Activated T-helper 1 cell treated with anti-CD3 and anti-CD28 coated beads, Interleukin-2, amount 50 U/mL, for 16 hours (primary cell): ENCODE results near the gene LMTK3.
A peak's percentile ranks its signal among the peaks of the same experiment; 100 is the strongest.

ENCODE experiments used
- DNase-seq, 2 donors: peaks; one replicate each; pipeline ENCODE4 v3.0.0-alpha.2; 2020; ENCODE audit warnings: low read depth in 1 of 2, low spot score in 1 of 2

LMTK3 gene

DNA sequence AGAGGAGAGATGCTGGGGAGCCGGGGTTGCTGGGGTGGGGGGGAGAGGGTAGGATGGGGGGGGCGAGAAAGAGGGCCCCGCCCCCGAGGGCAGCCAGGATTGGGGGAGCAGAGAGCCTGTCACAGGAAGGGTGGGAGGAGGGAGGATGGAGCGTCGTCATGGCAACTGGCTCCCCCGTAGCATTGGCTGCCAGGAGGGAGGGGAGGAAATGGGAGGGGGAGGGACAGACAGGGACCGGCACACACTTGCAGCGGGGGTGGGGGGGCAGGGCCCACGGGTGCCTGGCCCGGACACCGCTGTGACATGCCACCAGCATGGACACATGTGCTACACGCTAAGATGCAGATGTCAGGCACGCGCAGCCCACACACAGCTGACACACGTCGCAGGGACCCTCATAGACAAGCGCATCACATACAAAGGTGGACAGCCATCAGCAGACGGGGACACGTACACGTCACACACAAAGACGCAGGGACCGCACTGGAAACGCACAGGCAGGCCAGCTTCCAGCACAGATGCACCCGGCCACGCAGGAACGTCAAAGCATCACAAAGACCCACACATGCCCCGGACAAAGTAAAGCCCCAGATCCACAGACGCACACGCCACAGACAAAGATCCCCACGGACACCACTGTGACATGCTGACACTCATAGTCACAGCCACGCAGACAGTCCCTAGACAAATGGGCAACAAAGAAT, at the start of gene LMTK3:
Gene LMTK3, minus strand, starts transcription at position 36 of the 704 bp plus-strand sequence. CDS start 259 bp downstream, outside the sequence.
- DNase-seq, result peak; percentile 61 to 70

DNA sequence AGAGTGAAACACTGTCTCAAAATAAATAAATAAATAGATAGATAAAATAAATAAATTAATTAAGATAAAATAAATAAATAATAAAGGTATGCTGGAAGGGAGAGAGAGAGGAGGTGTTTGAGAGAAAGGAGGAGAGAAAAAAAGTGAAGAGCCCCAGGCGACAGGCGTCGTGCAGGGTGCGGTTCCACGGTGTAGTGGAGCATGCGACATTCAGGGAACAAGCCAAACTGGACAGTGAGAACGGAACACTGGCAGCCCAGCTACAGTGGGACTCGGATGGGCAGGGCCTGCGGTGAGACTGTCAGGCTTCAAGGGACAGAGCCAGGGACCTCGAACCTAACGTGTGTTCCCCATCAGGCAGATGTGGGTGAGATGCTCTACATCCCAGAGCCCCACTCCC, 49.8 kb upstream of the LMTK3 start:
- DNase-seq, result no peak

- no peak for DNase-seq
These were observed 48.5 kb upstream of the LMTK3 start for GRCh38 chr19:48560095-48560530.

GRCh38 chr19:48558018-48558684, 46.5 kb upstream of the LMTK3 start:
- DNase-seq, result no peak

- no peak for DNase-seq
These were observed 45.2 kb upstream of the LMTK3 start for GRCh38 chr19:48556825-48557224.

DNA sequence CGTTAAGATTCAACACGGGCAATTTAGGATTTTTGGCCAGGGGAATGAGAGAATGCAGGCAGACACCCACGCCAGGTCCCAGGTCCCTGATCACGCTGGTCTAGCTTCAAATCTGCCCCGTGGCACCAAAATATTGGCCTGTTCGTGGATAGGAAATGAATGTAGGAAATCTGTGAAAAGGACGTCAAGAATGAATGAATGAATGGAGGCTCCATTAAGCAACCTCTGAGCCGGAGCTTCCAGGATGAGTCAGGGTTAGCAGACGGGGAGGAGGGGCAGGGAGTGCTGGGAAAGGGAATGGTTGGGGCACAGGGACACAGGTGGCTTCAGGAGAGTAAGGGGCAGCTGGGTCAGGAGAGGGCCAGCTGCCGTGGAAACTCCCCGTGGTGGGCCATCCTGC, 44.5 kb upstream of the LMTK3 start:
- no peak for DNase-seq

GRCh38 chr19:48554385-48555091, 42.9 kb upstream of the LMTK3 start:
- DNase-seq, result no peak

DNA sequence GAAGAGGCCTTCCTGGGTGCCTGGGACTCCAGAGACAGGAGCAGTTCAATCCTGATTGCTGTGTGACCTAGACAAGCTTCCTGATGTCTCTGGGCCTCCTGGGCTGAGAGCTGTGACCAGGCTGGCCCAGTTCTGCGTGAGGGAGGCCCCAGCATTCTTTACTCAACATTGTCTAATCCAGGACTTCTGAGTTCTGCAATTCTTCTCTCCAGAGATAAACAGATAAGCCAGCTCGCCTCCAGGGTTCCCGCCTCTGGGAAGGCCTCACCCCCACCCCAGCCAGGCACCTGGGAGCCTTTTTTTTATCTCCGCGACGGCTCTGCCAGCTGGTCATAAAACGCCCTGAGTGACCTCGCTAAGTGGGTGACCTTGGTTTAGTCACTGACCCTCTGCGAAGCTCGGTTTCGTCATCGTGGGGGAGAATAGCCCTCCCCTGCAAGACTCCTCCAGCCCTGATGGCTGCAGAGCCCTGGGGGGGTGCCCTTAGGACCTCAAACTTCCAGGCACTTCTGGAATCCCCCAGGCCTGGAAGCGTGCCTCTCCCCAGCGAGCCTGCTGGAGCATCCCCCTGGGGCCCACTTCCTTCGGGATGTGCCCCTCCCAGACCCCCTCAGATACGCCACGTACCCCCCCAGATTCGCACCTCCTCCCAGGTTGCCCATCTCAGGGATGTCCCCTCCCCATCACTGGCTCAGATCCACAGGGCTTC, 42.2 kb upstream of the LMTK3 start:
- DNase-seq, result no peak

- DNase-seq, result no peak
These were observed 41.0 kb upstream of the LMTK3 start for GRCh38 chr19:48552406-48553322.

GRCh38 chr19:48551437-48552302, 40.0 kb upstream of the LMTK3 start, which contains the start of gene SULT2B1:
TSS of gene SULT2B1 (plus strand) at chr19:48552172. CDS start at chr19:48552253, 81 bp downstream.
- no peak for DNase-seq

DNA sequence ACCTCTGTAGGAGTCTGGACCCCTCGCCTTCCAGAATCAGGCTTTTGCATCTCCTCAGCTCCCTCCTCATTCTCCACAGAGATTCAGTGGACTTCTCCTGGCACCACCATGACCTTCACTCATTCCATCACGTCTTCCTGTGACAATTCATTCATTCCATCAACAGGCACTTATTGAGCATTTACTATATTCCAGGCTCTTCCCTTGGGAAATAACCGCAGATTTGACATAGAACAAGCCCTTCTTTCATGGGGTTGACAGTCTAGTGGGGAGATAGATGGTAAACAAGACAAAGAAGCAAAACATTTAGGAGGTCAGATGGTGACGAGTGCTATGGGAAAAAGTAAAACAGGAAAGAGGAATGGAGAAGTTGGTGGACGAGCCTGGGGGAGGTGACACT, 37.7 kb upstream of the LMTK3 start:
- DNase-seq, result no peak

GRCh38 chr19:48548253-48548911, 36.7 kb upstream of the LMTK3 start:
- DNase-seq, result no peak

GRCh38 chr19:48547722-48548121, 36.1 kb upstream of the LMTK3 start:
- no peak for DNase-seq

DNA sequence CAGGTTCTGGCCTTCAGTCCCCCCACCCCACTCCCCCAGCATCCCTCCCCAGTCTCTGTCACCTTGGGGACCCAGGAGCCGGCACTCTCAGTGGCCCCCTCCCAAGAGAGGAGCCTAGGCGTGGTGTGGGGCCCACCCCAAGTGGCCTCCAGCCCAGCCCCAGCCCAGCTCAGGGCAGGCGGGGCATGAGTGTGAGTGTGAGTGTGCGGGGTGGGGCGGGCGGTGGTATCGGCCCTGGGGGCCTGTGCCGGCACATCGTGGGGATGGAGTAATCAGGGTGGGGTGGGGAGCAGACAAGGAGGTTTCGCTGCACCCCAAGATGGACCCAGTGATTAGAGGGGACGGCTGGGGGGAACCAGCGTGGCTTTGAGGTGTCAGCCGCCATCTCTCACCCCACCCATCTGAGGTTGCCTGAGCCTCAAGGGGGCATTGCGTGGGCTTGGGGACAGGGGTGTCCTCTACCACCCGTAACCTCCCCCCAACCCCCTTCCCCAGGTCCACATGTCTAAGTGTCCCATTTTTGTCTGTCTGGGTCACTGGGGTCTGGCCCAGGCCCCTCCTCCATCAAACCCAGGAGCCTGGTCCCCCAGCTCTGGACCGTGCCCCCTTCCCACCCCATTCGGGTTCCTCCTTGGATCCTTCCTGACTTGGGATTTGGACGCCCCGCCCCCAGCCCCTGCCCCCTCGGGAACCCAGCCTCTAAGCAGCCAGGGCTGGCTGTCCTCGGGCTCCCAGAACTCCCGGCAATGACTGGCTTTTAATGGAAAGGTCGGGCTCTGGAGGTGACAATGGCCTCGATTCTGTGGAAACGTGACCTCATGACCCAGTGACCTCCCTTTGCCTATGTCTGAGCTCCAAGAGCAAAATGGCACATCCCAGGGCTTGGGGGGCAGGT, 33.5 kb upstream of the LMTK3 start:
- DNase-seq, result no peak

DNA sequence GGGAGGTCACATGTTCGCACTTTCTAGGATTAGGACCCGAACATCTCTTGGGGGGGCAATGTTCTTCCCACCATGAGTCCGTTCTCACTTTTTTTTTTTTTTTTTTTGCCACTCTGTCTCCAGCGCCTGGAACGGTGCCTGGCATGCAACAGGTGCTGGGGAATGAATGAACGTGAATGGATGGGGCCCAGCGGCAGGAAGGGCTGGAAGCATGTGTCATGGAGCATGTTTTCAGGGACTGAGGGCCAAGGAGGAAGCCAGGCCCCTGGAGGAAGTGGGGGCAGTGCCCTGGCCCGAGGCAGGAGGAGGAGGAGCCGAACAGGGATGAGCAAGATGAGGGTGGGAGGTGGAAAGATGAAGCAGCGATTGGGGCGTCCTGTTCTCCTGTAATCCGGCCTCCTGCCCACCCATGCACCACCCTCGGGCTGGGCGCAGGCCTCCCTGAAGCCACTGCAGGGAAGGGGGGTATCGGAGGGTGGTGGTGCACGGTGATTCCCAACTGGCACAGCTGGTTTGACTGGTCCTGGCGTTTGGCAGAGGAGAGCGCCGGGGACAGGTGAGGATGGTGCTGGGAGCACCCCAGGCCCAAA, 31.6 kb upstream of the LMTK3 start:
- DNase-seq, result no peak

- DNase-seq, result no peak
These were observed 30.2 kb upstream of the LMTK3 start for GRCh38 chr19:48541813-48542212.

DNA sequence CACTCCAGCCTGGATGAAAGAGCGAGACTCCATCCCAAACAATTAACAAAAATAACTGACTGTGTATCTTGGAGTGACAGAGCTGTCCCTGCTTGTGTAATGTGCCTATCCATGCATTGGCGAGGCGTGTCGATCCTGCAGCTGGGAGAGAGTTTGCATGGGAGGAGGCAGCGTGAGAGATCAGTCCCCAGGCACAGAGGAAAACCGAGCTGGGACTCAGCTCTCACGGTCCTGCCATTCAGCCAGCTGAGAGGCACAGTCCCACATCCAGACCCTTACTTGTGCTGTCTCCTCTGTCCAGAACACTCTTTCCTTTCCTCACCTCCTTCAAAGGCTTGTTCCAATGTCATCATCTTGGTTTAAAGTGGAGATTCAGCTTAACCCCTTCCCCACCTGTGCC, 28.5 kb upstream of the LMTK3 start:
- no peak for DNase-seq
